NCI-H2107 treated with DMSO at 0.1 percent for 48 hours (cell line): Measurements from ENCODE around the gene ITIH1.

ENCODE experiments used
- DNase-seq: peaks from one replicate; lab custom pipeline; 2025; ENCODE audit not compliant: unreplicated experiment; lab: John Stamatoyannopoulos, UW

Gene ITIH1

DNA sequence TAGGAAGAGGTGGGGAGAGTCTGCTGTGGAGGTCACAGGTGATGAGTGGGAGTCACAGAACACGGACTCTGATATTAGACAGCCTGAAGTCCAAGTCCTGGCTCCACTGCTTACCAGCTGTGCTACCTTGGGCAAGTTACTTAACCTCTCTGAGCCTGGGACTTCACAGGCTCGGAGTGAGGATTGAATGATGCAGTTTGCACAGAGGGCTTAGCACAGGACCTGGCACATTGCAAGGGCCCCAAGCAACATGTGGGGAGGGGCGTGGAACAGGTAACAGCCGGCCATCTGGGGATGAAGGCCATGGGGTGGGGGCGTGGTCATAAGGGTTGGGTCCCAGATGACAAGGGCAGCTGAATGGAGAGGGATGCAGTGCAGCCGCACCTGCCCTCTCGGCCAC is 12.9 kb downstream of the ITIH1 start:
- no peak for DNase-seq

DNA sequence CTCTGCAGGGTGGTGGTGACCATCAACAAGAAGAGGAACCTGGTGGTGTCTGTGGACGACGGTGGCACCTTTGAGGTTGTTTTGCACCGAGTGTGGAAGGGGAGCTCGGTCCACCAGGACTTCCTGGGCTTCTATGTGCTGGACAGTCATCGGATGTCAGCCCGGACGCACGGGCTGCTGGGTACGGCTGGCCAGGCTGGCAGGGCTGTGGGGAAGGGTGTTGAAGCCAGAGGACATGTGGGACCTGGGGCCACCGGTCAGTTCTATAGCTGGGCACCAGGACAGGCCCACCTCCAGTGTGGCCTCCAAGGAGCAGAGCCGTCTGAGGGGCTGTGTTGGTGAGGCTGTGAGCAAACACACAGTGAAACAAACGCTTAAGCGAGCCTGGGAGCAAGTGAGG is 13.3 kb downstream of the ITIH1 start:
- DNase-seq: no peak

DNA sequence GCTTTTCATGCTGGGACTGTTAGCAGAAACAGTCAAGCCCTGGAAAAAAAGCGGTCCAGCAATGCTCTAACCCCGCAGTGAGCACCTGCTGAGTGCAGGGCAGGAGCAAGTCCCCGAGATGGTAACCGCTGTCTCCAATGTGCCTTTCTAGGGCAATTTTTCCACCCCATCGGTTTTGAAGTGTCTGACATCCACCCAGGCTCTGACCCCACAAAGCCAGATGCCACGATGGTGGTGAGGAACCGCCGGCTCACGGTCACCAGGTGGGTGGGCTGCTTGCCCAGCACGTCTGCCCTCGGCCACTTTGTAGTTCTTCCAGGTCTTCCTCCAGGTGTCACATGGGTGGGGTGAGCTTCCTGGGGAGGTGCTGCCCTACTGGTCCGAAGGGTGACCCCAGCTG is 14.0 kb downstream of the ITIH1 start:
- no peak for DNase-seq

DNA sequence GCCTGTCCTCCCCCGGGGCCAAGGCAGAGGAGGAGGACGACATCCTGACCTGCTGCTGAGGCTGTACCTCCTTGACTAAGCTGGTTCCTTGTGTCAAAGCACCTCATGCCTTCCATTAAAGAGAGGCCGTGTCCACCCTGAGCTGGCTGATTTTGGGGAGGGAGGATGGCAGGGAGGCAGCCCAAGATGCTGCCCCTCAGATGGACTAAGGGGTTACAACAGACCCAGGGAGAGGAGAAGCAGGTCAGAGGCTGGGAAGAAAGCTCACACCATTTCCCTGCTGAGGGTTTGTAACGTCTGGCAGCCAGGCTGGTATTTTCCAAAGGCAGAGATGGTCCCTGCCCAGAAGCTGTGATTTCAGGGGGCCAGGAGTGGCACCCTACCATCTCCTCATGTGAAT is 14.5 kb downstream of the ITIH1 start:
- no peak for DNase-seq

DNA sequence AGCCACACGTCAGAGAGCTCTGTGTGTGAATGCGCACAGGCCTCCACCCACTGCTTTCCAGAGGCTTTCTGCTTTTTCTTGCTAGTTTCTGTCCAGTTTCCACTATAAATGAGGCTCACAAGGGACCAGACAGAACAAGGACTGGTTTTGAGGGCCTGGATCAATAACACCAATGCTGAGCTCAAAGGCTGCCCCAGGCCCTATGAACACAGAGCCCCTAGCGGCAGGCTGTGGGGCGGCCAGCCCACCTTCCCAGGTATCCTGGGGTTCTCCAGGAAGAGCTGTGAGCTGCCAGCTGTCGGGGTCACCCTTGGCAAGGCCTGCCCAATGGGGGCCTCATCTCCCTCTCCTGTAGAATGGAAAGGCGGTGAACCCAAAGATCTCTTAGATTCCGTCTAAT is 15.0 kb downstream of the ITIH1 start:
- DNase-seq: no peak

DNA sequence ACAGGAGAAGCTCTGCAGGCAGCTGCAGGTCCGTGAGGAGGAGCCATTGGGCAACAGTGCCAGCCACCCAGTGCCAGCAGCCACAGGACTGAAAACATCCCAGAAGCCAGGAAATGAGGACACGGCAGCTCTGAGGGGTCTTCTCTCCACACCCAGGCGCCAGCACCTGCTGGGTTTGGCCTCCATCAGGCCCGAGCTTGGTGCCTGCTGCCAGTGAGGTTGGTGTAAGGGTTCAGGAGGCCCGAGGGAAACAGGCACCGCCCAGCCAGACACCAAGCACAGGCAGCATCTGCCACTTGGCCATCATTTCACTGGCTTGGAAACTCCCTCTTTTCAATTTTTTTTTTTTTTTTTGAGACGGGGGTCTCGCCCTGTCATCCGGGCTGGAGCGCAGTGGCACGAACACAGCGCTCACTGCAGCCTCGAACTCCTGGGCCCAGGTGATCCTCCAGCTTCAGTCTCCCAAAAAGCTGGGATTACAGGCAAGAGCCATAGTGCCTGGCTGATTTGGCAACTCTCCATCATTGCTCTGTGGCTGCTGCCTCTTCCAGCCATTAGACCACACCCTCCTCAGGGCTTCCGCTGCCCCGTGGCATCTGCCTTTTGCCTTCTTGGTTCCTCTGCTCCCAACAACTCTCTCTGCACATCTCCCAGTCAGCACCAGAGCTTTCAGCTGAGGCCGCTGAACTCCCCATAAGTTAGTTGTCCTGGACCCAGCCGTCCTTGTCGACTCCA is 15.7 kb downstream of the ITIH1 start:
- DNase-seq: no peak

DNA sequence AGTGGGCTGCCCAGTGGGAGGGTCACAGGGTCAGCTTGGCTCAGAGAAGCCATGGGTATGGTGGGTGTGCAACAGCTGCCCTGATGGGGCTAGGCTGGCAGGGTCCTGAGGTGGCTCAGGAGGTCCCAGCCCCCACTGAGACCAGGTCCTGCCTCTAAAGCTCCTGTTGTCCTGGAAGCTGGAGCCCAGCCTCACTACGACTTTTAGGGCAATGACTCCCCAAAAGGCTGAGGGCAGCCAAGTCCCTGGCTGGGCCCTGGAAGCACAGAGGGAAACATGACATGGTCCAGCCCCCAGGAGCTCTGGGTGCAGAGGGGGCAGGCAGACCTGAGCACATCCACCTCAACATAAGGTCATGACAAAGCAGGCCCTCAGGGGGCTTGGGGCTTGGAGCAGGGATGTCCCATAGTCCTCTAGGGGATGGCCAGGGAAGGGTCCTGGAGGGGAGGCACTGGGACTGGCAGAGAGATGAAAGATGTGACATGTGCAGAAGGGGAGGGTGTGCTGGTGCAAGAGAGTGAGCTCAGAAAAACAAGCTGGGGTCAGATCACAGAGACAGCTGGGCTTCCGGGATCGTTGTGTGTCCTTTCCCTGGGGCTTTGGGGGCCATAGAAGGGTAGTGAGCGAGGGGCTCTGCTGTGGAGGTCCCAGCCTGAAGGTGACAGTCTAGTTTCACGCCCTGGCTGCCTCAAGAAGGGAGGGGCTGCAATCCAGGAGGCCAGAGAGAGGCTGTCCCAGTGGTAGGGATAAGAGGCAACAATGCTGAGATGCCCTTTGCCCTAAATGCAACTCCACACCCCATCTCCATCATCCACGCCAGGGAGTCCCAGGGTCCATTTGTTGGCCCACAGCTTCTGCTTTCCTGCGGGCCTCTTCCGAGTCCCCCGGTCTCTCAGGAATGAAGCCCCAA is 16.6 kb downstream of the ITIH1 start:
- no peak for DNase-seq

DNA sequence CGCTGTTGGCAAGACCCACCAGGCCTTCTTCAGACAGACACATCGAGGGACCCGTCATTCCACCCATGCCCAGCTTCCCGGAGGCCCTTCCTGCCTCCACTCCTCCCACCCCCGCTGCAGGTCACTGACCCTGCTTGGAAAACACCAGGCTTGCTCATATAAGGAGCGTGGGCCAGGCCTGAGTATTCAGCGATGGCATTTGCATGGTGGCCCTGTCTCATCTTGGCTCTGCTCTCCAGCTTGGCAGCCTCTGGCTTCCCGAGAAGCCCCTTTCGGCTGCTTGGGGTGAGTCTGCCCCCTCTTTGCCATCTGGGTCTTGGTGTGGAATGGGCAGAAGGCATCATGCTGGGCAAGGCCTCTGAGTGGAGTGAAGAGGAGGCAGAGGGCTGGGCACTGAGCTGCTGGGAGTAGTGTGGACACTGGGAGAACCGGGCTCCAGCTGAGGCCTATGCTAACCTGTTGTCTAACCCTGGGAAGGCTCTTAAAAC is 17.3 kb downstream of the ITIH1 start, which contains the start of gene ITIH3:
Gene ITIH3 (plus strand): TSS at position 185 of the 488 bp plus-strand sequence. CDS start 8 bp downstream, at position 193.
- no peak for DNase-seq

DNA sequence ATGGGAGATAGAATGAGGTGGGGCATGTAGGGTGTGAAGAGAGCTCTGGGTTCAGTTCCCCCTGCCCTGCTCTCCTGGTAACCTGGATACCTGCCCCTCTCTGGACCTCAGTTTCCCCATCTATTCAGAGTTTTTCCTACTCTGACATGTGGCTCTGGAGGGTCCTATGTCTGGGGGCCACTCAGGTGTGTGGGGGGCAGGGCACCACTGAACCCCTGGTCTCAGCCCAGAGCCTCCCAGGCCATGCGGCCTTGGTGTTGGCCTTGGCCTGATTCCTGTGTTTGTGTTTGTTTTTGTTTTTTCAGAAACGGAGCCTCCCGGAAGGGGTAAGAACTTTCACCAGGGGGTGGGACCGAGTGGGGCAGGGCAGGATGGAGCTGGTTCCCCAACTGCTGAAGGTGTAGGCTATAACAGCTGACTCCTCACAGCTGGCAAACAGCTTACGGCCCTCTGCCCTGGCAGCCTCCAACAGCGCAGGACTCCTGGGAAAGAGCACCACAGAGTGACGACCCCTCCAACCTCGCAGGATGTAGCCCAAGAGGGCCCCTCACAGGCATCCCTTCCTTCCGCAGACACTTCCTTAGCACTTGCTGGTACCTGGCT is 18.0 kb downstream of the ITIH1 start:
- no peak for DNase-seq

DNA sequence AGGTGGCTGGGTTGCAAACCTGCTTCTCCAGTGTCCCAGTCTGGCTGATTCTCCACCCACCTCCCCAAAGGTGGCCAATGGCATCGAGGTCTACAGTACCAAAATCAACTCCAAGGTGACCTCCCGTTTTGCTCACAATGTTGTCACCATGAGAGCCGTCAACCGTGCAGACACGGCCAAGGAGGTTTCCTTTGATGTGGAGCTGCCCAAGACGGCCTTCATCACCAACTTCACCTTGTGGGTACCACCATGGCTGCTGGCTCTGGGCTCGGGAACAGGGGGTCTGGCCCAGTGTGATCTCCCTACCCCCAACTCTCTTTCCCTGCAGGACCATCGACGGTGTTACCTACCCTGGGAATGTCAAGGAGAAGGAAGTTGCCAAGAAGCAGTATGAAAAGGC is 19.0 kb downstream of the ITIH1 start:
- DNase-seq: no peak

DNA sequence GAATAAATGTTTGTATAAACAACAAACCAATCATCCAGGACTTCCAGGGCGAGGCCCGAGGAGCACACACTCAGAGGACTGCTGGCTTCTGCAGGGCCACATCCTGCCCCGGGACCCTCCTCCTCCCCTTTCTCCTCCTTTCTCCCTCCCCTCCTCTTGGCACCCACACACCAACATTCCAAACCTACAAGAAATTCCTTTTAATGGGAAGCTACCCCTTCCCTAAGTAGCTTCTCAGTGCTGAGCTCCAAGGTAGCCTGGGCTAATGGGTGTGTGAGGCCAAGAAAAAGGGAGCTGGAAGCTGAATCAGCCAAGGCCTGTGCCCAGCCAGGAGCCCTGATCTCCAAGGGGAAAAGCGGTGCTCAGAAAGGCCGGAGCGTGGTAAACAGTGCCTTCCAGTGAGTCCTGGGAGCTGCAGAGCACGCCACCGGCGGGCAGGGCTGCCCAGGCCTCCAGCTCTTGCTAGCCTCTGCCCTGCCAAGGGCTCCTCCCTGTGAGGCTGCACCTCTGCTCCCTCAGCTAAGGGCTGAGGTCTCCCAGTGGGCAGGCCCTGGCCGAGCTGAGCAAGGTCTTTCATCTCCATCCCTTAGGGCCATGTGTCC is 21.1 kb downstream of the ITIH1 start:
- no peak for DNase-seq

DNA sequence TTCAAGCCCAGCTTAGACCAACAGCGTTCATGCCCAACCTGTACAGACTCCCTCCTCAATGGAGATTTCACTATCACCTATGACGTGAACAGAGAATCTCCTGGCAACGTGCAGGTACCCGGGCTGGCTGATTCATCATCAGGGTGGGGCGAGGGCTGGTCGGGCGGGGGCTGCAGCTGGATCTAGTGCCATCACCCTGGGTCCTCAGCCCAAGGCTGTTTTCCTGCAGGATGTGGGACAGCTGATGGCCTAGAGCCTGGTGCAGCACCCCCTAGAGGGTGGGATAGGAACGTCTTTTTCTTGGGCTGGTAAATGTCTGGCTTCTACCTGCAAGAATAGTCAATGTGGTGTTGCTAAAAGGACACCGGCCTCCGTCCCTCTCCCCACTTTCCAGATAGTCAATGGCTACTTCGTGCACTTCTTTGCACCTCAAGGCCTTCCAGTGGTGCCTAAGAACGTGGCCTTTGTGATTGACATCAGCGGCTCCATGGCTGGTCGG is 21.6 kb downstream of the ITIH1 start:
- DNase-seq: no peak

DNA sequence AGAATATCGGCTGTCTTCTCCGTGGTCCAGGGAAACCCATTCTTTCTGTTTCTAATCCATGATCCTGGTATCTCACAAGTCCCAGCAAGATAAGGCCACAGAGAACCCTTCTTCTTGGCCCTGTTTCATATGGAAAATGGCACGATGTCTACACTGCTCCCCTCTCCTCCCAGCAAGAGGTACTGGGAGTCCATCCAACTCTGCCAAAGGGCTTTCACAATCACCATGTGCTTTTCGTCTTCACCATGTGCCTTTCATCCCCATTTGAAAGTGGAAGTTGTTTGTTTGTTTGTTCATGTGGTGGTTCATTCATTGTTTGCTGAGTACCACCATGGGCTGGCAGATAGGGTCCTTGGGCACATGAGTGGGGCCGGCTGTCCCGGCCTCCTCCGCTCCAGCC is 22.7 kb downstream of the ITIH1 start:
- no peak for DNase-seq

DNA sequence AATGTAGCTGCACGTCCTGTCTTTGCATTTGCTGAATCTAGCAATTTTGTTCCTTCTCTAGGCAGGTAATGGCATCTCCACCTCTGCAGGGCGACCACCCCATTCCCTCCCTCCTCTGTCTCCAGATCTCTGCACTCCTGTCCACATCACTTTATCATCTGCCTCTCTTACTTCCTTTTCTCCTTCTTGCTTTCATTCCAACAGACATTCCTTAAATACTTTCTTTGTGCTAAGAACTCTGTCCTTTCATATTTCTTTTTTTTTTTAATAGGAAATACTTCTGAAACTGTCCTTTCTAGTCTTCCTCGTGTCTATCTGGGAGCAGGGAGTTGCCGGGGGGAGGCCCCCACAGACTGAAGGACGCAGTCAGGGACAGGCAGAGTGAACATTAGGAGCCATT is 24.4 kb downstream of the ITIH1 start:
- DNase-seq: no peak

DNA sequence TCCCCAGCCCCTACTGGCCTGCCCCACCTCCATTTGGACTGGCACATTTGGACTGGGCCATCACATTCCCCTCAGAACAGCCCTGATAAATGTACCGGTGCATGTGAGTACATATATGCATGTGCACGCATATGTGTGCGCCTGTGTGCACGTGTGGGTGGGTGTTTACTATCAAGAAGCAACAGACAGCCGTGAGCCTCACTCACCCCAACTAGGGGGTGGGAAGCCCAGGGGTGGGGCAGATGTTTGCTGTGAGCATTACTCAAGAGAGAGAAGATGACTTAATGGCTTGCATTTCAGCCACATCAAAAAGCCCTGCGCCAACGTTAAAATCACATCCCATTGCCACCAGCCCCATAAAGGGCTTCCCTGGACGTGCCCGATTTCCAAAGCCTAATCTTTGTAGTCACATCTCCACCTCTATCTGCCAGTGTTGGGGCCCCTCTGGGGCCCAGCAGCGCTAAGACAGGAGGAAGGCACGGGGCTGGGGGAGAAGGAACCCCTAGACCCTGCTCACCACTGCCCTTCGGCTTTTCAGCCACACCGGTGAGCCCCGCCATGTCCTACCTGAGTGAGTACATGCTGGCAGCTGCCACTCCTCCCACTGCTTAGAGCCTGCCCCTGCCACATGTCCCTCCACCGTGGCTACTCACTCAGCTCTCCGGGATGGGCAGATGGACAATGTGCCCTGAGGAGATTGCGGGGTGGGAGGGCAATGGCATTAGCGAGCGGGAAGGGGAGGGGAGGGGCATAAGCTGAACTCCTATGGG is 28.1 kb downstream of the ITIH1 start:
- no peak for DNase-seq

DNA sequence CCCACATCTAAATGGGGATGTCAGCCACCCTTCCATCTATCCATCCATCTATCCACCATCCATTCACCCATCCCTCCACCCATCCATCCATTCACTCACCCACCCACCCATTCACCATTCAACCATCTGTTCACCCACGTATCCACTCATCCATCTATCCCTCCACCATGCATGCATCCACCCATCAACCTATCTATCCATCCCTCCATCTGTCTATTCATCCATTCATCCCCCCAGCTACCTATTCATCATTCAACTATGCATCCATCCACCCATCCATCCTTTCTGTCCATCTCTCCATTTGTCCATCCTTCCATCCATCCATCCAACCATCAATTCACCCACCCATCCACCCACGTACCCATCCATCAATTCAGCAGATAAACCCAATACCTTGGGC is 31.8 kb downstream of the ITIH1 start:
- DNase-seq: no peak

DNA sequence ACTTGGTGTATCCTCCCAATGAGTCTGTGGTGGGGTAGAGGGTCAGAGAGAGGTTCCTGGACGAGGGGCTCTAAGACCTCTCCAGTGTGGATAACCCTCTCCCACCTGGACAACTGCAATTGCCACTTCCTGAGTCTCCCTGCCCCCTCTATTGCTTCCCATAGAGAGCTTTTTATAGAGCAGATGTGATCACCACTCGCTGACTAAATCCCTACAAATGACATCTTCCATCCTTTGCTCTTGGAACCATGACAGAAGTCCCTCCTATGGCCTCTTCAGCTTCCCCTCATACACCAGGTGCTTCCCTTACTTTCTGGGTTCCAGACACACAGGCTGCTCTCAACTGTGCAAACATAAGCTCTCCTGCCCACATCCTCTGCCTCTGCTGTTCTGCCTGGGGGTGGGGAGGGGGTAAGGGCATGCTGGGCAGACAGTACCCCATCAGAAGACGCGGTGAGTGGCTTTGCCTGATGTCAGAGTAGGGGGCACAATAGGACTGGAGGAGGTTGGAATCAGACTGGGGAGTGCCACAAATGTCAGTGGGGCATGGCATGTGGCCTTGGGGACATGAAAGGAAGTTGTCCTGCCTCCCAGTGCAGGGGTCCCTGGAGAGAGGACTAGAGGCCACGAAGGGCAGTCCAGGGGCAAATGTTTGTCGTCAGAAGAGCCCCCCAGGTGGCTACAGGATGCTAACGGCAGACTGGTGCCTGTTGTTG is 32.4 kb downstream of the ITIH1 start:
- DNase-seq: no peak

DNA sequence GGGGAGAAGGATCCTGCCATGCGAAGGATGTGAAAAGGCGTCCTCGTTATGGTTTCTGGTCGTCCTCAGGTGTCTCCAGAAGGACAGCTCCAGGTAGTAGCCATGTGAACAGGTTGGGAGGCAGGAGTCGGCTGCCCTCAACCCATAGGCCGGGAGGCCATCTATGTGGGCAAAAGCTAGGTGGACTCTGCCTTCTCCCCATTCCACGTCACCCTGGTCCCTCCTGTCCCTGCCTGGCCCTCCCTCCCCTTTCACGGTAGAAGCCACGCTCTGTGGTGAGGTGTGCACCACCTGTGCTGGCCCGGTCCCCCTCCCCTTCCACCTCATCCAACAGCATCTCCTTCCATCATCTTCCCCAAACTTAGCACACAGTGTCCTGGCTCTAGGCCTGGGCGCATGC is 33.5 kb downstream of the ITIH1 start:
- no peak for DNase-seq

DNA sequence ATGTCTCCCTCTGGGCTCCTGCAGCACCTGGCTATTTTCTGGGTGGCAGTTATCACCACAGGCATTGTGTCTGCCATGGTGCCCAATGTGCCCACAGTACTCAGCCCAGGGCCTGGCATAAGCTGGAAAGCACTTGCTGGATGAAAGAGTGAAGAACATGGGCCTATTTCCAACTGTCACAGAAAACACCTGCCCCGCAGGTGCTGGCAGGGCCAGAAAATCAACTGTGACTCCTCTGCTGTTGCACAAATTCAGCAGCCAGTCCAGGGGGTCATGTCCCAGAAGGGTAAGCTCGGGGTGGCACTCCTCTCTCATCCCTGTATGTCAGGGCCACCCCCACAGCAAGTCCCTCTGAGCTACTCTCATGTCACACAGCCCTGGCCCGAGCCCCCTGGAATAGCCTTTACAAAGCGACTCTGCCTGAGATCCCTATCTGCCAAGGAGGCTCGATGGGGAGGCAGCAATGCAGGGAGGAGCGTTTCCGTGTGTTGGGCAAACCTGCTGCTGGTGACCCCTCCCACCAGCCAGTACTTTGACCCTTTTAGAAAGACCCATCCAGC is 34.1 kb downstream of the ITIH1 start:
- DNase-seq: no peak
